Thoracic aorta (tissue), 2 donors: Measurements from ENCODE around the gene FKBP4. TPM values are rescaled to one million over a fixed set of nuclear protein-coding genes. Genes with fewer than 3 reads are reported as not detected.

ENCODE experiments used
- ATAC-seq: fragments of 150-250 bp; one replicate; pipeline ENCODE4 v1.8.0; 2017; ENCODE audit warnings: low read depth; ENCODE audit not compliant: insufficient number of reproducible peaks, low FRiP score
- DNase-seq: peaks from one replicate; pipeline ENCODE4 v3.0.0-alpha.2; 2020; ENCODE audit warnings: low spot score
- H3K27ac ChIP-seq, 2 donors: fragments of 200-600 bp; sonication (generic); 1 replicate in 1 of 2; 2 replicates in 1 of 2; pipeline ENCODE4 v1.5.1; 2016; ENCODE audit warnings: mild to moderate bottlenecking in 2 of 2, moderate library complexity in 2 of 2
- H3K27me3 ChIP-seq: fragments of 200-600 bp; sonication (generic); replicated peaks from 2 replicates; pipeline ENCODE4 v1.6.0; 2016; ENCODE audit warnings: mild to moderate bottlenecking; ENCODE audit not compliant: insufficient read depth
- H3K36me3 ChIP-seq: fragments of 200-600 bp; sonication (generic); one replicate; pipeline ENCODE4 v1.5.1; 2016
- H3K4me1 ChIP-seq, 2 donors: fragments of 200-600 bp; sonication (generic); 1 replicate in 1 of 2; 2 replicates in 1 of 2; pipeline versions ENCODE4 v1.5.1 to v1.6.0; 2016; ENCODE audit warnings: low read depth in 2 of 2, mild to moderate bottlenecking in 1 of 2; ENCODE audit not compliant: control insufficient read depth in 1 of 2
- H3K4me3 ChIP-seq: fragments of 200-600 bp; sonication (generic); 2 replicates; pipeline ENCODE4 v1.5.1; 2016; ENCODE audit warnings: mild to moderate bottlenecking
- H3K9me3 ChIP-seq: fragments of 200-600 bp; sonication (generic); 2 replicates; pipeline ENCODE4 v1.5.1; 2016
- total RNA-seq, 2 donors: library from RNA; depleted of rRNA; stranded (reverse); fragments of >200 nt; gene quantifications; one replicate each; pipeline versions ENCODE4 v1.1.0 to v1.2.3, GENCODE V29; 2016
- TF ChIP-seq, protein P1 (sequence below): fragments of 200-600 bp; sonication (generic); IDR thresholded peaks from one replicate; pipeline ENCODE4 v1.5.1; 2019; ENCODE audit warnings: antibody characterized with exemption

Gene FKBP4
- total RNA-seq, 2 donors from 2014 or later: 26.6 to 30.5 TPM

DNA sequence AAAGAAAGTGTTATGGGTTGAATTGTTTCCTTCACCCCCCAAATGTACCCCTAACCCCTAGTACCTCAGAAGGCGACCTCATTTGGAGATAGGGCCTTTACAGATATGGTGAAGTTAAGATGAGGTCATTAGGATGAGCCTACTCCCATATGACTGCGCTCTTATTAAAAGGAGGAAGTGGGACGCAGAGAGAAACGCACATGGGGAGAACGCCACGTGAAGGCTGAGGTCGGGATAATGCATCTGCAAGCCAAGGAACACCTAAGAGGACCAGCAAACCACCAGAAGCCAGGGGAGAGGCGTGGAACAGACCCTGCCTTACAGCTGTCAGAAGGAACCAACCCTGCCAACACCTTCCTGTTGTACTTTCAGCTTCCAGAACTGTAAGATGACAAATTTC lies 41.8 kb downstream of the FKBP4 start:
- H3K9me3 ChIP-seq: no peaks in the 10 kb centered on the region
- no peak overlapping the region for H3K4me3 ChIP-seq
- no peaks in the 10 kb centered on the region for H3K27me3 ChIP-seq
- H3K27ac ChIP-seq: no peak overlapping the region
- H3K36me3 ChIP-seq: no peaks in the 10 kb centered on the region
- no peak for DNase-seq
- TF ChIP-seq, protein P1, sequence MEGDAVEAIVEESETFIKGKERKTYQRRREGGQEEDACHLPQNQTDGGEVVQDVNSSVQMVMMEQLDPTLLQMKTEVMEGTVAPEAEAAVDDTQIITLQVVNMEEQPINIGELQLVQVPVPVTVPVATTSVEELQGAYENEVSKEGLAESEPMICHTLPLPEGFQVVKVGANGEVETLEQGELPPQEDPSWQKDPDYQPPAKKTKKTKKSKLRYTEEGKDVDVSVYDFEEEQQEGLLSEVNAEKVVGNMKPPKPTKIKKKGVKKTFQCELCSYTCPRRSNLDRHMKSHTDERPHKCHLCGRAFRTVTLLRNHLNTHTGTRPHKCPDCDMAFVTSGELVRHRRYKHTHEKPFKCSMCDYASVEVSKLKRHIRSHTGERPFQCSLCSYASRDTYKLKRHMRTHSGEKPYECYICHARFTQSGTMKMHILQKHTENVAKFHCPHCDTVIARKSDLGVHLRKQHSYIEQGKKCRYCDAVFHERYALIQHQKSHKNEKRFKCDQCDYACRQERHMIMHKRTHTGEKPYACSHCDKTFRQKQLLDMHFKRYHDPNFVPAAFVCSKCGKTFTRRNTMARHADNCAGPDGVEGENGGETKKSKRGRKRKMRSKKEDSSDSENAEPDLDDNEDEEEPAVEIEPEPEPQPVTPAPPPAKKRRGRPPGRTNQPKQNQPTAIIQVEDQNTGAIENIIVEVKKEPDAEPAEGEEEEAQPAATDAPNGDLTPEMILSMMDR: no peak
- ATAC-seq: no peak
- H3K4me1 ChIP-seq: peaks cover 0 to 22% of the 10 kb centered on the region in 2 donors

DNA sequence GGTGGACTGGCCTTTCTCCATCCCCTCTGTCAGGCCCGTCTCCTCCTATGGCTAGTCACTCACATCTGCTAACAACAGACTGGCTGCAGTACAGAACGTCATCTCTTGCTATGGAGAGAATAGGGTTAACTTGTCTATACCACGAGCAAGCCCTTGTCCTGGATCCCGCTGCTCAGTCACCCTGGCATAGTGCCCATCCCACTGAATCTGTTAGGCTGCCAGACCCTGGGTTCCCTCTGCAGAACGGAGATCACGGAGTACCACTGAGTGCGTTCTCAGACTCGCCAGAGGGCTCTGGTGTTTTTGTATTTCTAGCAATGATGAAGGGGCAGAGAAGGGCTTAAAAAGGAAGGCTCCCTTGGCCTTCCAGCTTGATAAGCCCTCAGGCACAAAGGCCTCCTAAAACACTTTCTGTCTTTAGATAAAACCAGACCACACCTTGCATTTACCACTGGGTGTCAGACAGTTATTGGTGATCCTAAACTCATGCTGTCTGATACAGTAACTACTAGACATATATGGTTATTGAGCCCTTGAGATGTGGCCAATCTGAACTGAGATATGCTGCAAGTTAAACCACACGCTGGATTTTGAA lies 46.4 kb downstream of the FKBP4 start:
- ATAC-seq (no peak), DNase-seq (no peak)
- Histone ChIP-seq H3K36me3 (no peaks in the 10 kb centered on the region), H3K4me1 (no peaks in the 10 kb centered on the region), H3K27ac (no peak overlapping the region), H3K4me3 (no peak overlapping the region), H3K9me3 (no peaks in the 10 kb centered on the region), H3K27me3 (no peaks in the 10 kb centered on the region)
- TF ChIP-seq, protein P1: no peak

DNA sequence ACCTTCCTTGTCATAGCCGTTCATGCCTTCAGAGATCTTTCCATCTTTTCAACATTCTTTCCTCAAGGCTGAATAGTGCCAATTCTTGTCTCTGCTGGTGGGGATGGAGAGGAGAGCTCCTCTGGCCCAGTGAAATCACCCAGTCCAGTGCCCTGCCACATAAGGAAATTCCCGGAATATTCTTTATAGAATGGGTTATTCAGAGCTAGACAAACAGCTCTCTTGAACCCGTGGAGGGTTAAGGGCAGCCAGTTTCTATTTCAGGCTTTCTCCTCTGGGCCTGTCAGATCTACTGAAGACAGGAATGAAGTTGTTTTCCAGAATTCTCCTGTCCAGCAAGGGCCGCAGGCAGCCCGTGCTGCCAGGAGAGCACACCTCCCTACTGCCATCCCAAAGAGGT lies 48.2 kb downstream of the FKBP4 start:
- Histone ChIP-seq H3K4me1 (no peaks in the 10 kb centered on the region), H3K36me3 (no peaks in the 10 kb centered on the region), H3K27me3 (no peaks in the 10 kb centered on the region), H3K27ac (no peak overlapping the region), H3K9me3 (no peaks in the 10 kb centered on the region), H3K4me3 (no peak overlapping the region)
- no peak for ATAC-seq
- DNase-seq: no peak
- TF ChIP-seq, protein P1: no peak

DNA sequence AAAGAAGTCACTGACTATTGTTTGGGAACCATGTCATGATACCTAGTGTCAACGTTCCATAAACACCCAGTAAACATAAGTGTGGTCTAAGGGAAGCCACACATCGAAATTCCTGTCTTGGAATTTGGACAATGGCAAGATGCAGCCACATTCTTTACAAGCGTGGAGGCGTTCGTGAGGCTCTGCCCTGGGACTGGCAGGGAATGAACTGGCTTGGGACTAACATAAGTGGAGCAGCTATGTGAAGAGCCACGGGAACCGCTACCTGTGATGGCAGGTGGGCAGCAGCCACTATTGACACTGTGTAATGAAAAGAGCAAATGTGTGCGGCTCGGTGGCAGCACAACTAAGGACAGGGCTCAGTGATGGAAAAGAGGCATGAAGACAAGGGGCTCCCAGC lies 50.0 kb downstream of the FKBP4 start:
- no peaks in the 10 kb centered on the region for H3K27me3 ChIP-seq
- DNase-seq: no peak
- H3K27ac ChIP-seq: no peak overlapping the region
- H3K36me3 ChIP-seq: no peaks in the 10 kb centered on the region
- H3K4me1 ChIP-seq: no peaks in the 10 kb centered on the region
- TF ChIP-seq, protein P1: no peak
- H3K4me3 ChIP-seq: no peak overlapping the region
- no peaks in the 10 kb centered on the region for H3K9me3 ChIP-seq
- ATAC-seq: no peak

DNA sequence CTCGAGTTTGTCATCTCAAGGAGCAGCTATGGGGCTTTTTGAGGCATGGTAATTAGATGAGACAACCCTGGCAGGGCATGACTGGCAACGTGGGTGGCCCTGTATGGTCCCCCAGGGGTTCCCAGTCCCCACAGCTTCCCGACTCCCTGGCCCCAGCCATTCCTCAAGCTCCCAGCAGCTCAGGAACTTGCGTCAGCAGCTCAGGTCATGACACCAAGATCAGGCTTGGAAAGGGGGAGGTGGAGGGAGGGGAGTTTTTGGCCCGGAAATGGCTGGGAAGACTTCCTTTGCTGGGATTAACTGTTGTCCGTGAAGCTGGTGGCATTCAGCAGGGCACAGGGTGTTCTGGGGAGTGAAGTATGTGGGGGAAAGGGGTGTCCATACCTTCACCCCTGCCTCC lies 50.5 kb downstream of the FKBP4 start:
- Histone ChIP-seq H3K4me3 (no peak overlapping the region), H3K9me3 (no peaks in the 10 kb centered on the region), H3K27ac (no peak overlapping the region), H3K27me3 (no peaks in the 10 kb centered on the region), H3K4me1 (no peaks in the 10 kb centered on the region), H3K36me3 (no peaks in the 10 kb centered on the region)
- ATAC-seq (no peak), DNase-seq (no peak)
- TF ChIP-seq, protein P1: no peak
